H1 (cell line): ENCODE measurements around the gene ARL6IP4. TPM values are rescaled to one million over a fixed set of nuclear protein-coding genes. Genes with fewer than 3 reads are reported as not detected.

ENCODE experiments used
- CTCF ChIA-PET: fragments of 300-600 bp; sonication (Branson Sonifier 250); formaldehyde crosslinking; loops from one replicate; lab custom pipeline; 2021; ENCODE audit not compliant: partially characterized antibody; lab: Charles Lee
- POLR2A ChIA-PET: fragments of 300-600 bp; sonication (Branson Sonifier 250); formaldehyde crosslinking; loops from one replicate; lab custom pipeline; 2021; ENCODE audit warnings: inconsistent platforms; ENCODE audit not compliant: partially characterized antibody; lab: Charles Lee
- DNase-seq, 2 experiments: peaks; one replicate each; pipeline versions ENCODE4 v3.0.0 to v3.0.0-alpha.2; 2010 to 2022; ENCODE audit warnings: low spot score in 2 of 2, low read depth in 1 of 2, mixed read lengths in 1 of 2
- FAIRE-seq: peaks from 2 replicates; lab custom pipeline; 2011; peaks lifted over from hg19 to GRCh38; lab: Jason Lieb, UNC
- H2AFZ ChIP-seq: 2 replicates; pipeline ENCODE4 v1.8.1; 2012; ENCODE audit warnings: low read length, inconsistent platforms
- H2AK5ac ChIP-seq: 2 replicates; pipeline ENCODE4 v1.6.1; 2013; ENCODE audit warnings: low read depth, low read length
- H2BK120ac ChIP-seq: replicated peaks from 2 replicates; pipeline ENCODE3; 2013; ENCODE audit warnings: low read depth, low read length, inconsistent platforms
- H2BK12ac ChIP-seq: 2 replicates; pipeline ENCODE4 v1.6.1; 2013; ENCODE audit warnings: low read depth, low read length
- H2BK15ac ChIP-seq: 2 replicates; pipeline ENCODE4 v1.6.1; 2013; ENCODE audit warnings: low read length
- H2BK20ac ChIP-seq: 2 replicates; pipeline ENCODE4 v1.6.1; 2013; ENCODE audit warnings: low read length
- H2BK5ac ChIP-seq: 2 replicates; pipeline ENCODE4 v1.6.1; 2013; ENCODE audit warnings: low read depth, low read length
- H3K14ac ChIP-seq: 2 replicates; pipeline ENCODE4 v1.6.1; 2013; ENCODE audit warnings: inconsistent platforms; ENCODE audit not compliant: insufficient read length
- H3K18ac ChIP-seq: 2 replicates; pipeline ENCODE4 v1.6.1; 2013; ENCODE audit warnings: low read length; ENCODE audit errors: extremely low read depth
- H3K23ac ChIP-seq: 2 replicates; pipeline ENCODE4 v1.6.1; 2013; ENCODE audit warnings: inconsistent platforms; ENCODE audit not compliant: insufficient read length
- H3K23me2 ChIP-seq: 2 replicates; pipeline ENCODE4 v1.6.1; 2013; ENCODE audit warnings: low read depth, low read length
- H3K27ac ChIP-seq: 2 replicates; pipeline ENCODE4 v1.6.1; 2011; ENCODE audit warnings: low read depth, low read length, inconsistent platforms
- H3K27me3 ChIP-seq, 4 experiments: replicated peaks in 1 of 4; 1 replicate in 1 of 4; 2 replicates in 3 of 4; pipeline versions ENCODE4 v1.6.1 to v1.8.1; 2011 to 2013; ENCODE audit warnings: low read length in 3 of 4, mild to moderate bottlenecking in 3 of 4, inconsistent platforms in 2 of 4, mixed read lengths in 2 of 4, moderate library complexity in 1 of 4; ENCODE audit not compliant: control insufficient read depth in 3 of 4, insufficient read depth in 3 of 4; ENCODE audit errors: extremely low read depth in 1 of 4
- H3K36me3 ChIP-seq, 4 experiments: 2 replicates each; pipeline versions ENCODE4 v1.6.1 to v1.8.1; 2011 to 2013; ENCODE audit warnings: mild to moderate bottlenecking in 4 of 4, low read length in 3 of 4, moderate library complexity in 2 of 4, control low read depth in 1 of 4, inconsistent platforms in 1 of 4; ENCODE audit not compliant: insufficient read depth in 4 of 4, control insufficient read depth in 2 of 4
- H3K4ac ChIP-seq: replicated peaks from 2 replicates; pipeline ENCODE3; 2013; ENCODE audit warnings: low read length, low read depth, mixed read lengths, inconsistent platforms; ENCODE audit not compliant: insufficient read length
- H3K4me1 ChIP-seq, 4 experiments: replicated peaks in 1 of 4; 1 replicate in 1 of 4; 2 replicates in 3 of 4; pipeline versions ENCODE4 v1.6.1 to v1.8.1; 2011 to 2013; ENCODE audit warnings: low read length in 3 of 4, inconsistent platforms in 2 of 4, mixed read lengths in 1 of 4; ENCODE audit not compliant: insufficient read depth in 4 of 4, control insufficient read depth in 3 of 4
- H3K4me2 ChIP-seq, 2 experiments: 2 replicates each; pipeline versions ENCODE4 v1.6.1 to v1.8.1; 2011 to 2013; ENCODE audit warnings: low read depth in 2 of 2, low read length in 2 of 2, control low read depth in 1 of 2, inconsistent platforms in 1 of 2, mild to moderate bottlenecking in 1 of 2; ENCODE audit not compliant: insufficient read depth in 1 of 2
- H3K4me3 ChIP-seq, 4 experiments: fragments of 200-600, 300-600 bp in 1 of 4; sonication (generic), shearing (Covaris generic), sonication (Bioruptor Twin) in 1 of 4; 2 replicates each; pipeline versions ENCODE4 v1.5.1 to v1.8.1; 2011 to 2016; ENCODE audit warnings: low read length in 4 of 4, low read depth in 3 of 4, control low read depth in 2 of 4, inconsistent platforms in 2 of 4, mild to moderate bottlenecking in 2 of 4, mixed read lengths in 1 of 4, moderate library complexity in 1 of 4; ENCODE audit not compliant: insufficient read depth in 2 of 4; ENCODE audit errors: extremely low read depth in 1 of 4
- H3K56ac ChIP-seq: replicated peaks from 2 replicates; pipeline ENCODE3; 2013; ENCODE audit warnings: low read depth, mild to moderate bottlenecking, mixed read lengths, low read length, inconsistent platforms; ENCODE audit not compliant: insufficient read length
- H3K79me1 ChIP-seq: 2 replicates; pipeline ENCODE4 v1.6.1; 2013; ENCODE audit warnings: low read depth, low read length, control low read depth
- H3K79me2 ChIP-seq, 2 experiments: 2 replicates each; pipeline versions ENCODE4 v1.6.1 to v1.8.1; 2012 to 2013; ENCODE audit warnings: low read length in 2 of 2, mild to moderate bottlenecking in 2 of 2, inconsistent platforms in 1 of 2; ENCODE audit not compliant: insufficient read depth in 2 of 2, control insufficient read depth in 1 of 2
- H3K9ac ChIP-seq, 4 experiments: replicated peaks in 1 of 4; 1 replicate in 1 of 4; 2 replicates in 3 of 4; pipeline versions ENCODE4 v1.6.1 to v1.8.1; 2011 to 2013; ENCODE audit warnings: low read depth in 3 of 4, low read length in 3 of 4, control low read depth in 2 of 4, mild to moderate bottlenecking in 2 of 4, moderate library complexity in 2 of 4, inconsistent platforms in 1 of 4; ENCODE audit errors: extremely low read depth in 1 of 4
- H3K9me3 ChIP-seq, 2 experiments: 2 replicates each; pipeline versions ENCODE4 v1.6.1 to v1.8.1; 2012 to 2013; ENCODE audit warnings: mild to moderate bottlenecking in 2 of 2, moderate library complexity in 2 of 2, control low read depth in 1 of 2, inconsistent platforms in 1 of 2, low read depth in 1 of 2, low read length in 1 of 2, mixed read lengths in 1 of 2; ENCODE audit not compliant: insufficient read depth in 2 of 2
- H4K20me1 ChIP-seq, 2 experiments: replicated peaks in 1 of 2; 2 replicates each; pipeline versions ENCODE3 to v1.8.1; 2011 to 2013; ENCODE audit warnings: inconsistent platforms in 2 of 2, low read length in 2 of 2, mild to moderate bottlenecking in 1 of 2; ENCODE audit not compliant: insufficient read depth in 2 of 2, control insufficient read depth in 1 of 2
- H4K5ac ChIP-seq: 2 replicates; pipeline ENCODE4 v1.6.1; 2013; ENCODE audit warnings: low read length, low read depth, mixed read lengths, inconsistent platforms; ENCODE audit not compliant: insufficient read length
- H4K8ac ChIP-seq: 2 replicates; pipeline ENCODE4 v1.8.0; 2013; ENCODE audit warnings: mild to moderate bottlenecking, moderate library complexity, low read length, inconsistent platforms; ENCODE audit not compliant: insufficient read depth; ENCODE audit errors: extremely low read depth
- H4K91ac ChIP-seq: replicated peaks from 2 replicates; pipeline ENCODE3; 2013; ENCODE audit warnings: low read length, mixed read lengths, inconsistent platforms; ENCODE audit not compliant: insufficient read length
- EGR1 ChIP-seq: IDR thresholded peaks from 2 replicates; pipeline ENCODE4 v1.6.1; 2011; ENCODE audit warnings: low read depth, low read length, borderline replicate concordance
- JUN ChIP-seq: IDR thresholded peaks from 2 replicates; pipeline ENCODE4 v1.6.1; 2011; ENCODE audit warnings: low read depth, mild to moderate bottlenecking, improper control_type of control experiment, low read length
- MAFK ChIP-seq: IDR thresholded peaks from 2 replicates; pipeline ENCODE4 v1.6.1; 2012; ENCODE audit warnings: low read depth, mild to moderate bottlenecking, improper control_type of control experiment, low read length
- RNF2 ChIP-seq: fragments of 200-900, 300-1000 bp; sonication (generic); IDR thresholded peaks from 2 replicates; pipeline ENCODE4 v1.7.1; 2016; ENCODE audit warnings: borderline replicate concordance, low read depth, mild to moderate bottlenecking, antibody characterized with exemption, low read length; ENCODE audit not compliant: poor library complexity, severe bottlenecking; ENCODE audit errors: missing control alignments
- SRF ChIP-seq: IDR thresholded peaks from 2 replicates; pipeline ENCODE4 v1.6.1; 2011; ENCODE audit warnings: mild to moderate bottlenecking, low read depth, low read length, moderate library complexity
- TAF1 ChIP-seq: IDR thresholded peaks from 2 replicates; pipeline ENCODE4 v1.6.1; 2011; ENCODE audit warnings: mild to moderate bottlenecking, low read depth, low read length
- ZNF274 ChIP-seq: IDR thresholded peaks from 2 replicates; pipeline ENCODE4 v1.7.0; 2012; ENCODE audit warnings: low read length, borderline replicate concordance; ENCODE audit errors: extremely low read depth
- WGBS, 2 experiments: shearing (Covaris generic) in 1 of 2; methylation state at CpG; one replicate each; pipeline versions ENCODE4 v1.1.6 to v1.1.7; 2013 to 2015; ENCODE audit warnings: low lambda C conversion rate in 2 of 2, mixed read lengths in 2 of 2, inconsistent platforms in 1 of 2, low coverage in 1 of 2, missing lambda C conversion rate in 1 of 2; ENCODE audit not compliant: insufficient replicate concordance in 2 of 2, insufficient coverage in 1 of 2, insufficient read length in 1 of 2; ENCODE audit errors: extremely low coverage in 1 of 2, missing lambda C conversion rate in 1 of 2; 5-methylcytosine and 5-hydroxymethylcytosine counted together
- long read RNA-seq, 2 experiments: library from RNA in 1 of 2; library from capped mRNA in 1 of 2; stranded (forward); transcript quantifications; one replicate each; pipeline ENCODE4 v2.0.0, GENCODE V29; 2021; ENCODE audit warnings: inconsistent platforms in 1 of 2
- polyA minus RNA-seq, 3 experiments: library from RNA; depleted of rRNA, polyadenylated mRNA; stranded (reverse); fragments of >200 nt; gene quantifications; 1 replicate in 2 of 3; 2 replicates in 1 of 3; pipeline ENCODE4 v1.2.3, GENCODE V29; 2011
- polyA plus RNA-seq, 7 experiments: library from polyadenylated mRNA; depleted of rRNA in 3 of 7; stranded (reverse) in 5 of 7; unstranded in 2 of 7; fragments of >200 nt in 5 of 7; fragments of 200-250 nt in 2 of 7; gene quantifications; 1 replicate in 5 of 7; 2 replicates in 1 of 7; 4 replicates in 1 of 7; pipeline versions ENCODE4 v1.2.1 to v1.2.3, GENCODE V29; 2011 to 2013; ENCODE audit warnings: missing spikeins in 2 of 7, mixed read lengths in 2 of 7
- total RNA-seq: library from RNA; stranded (reverse); fragmentation: NEBNext Ultra II Directional; extraction: Animal tissue kit (Norgen Biotek cat#: 25700); gene quantifications from 2 replicates; pipeline ENCODE4 v1.2.1, GENCODE V29; 2021

ARL6IP4 gene
- total RNA-seq = 109 and 115 TPM in 2 replicates
- 76.4 and 97.6 TPM in 2 replicates for polyA plus RNA-seq (2011; rRNA removed)
- polyA plus RNA-seq (2011; cell fraction: cytosol; rRNA removed) = 167 TPM
- 189 TPM for polyA plus RNA-seq (2011; cell fraction: nucleus; rRNA removed)
- 132 to 155 TPM (median 146 TPM) in 4 replicates for polyA plus RNA-seq (2012, experiment 1 of 2)
- 99.7 TPM for polyA plus RNA-seq (2012, experiment 2 of 2)
- polyA plus RNA-seq (2013, experiment 1 of 2) = 111 TPM
- polyA plus RNA-seq (2013, experiment 2 of 2) = 111 TPM
- polyA minus RNA-seq (2011; rRNA and poly(A)+ RNA removed) = 18.1 and 21.2 TPM in 2 replicates
- polyA minus RNA-seq (2011; cell fraction: cytosol; rRNA and poly(A)+ RNA removed) = 44.5 TPM
- 19.1 TPM for polyA minus RNA-seq (2011; cell fraction: nucleus; rRNA and poly(A)+ RNA removed)
- long read RNA-seq, experiment 1, partial matches to known transcripts = 23 of 33 reads
- long read RNA-seq, experiment 1, other reads (novel, unspliced or antisense) = 3 of 33 reads
- long read RNA-seq, experiment 2, partial matches to known transcripts = 6 of 19 reads
- long read RNA-seq, experiment 2, other reads (novel, unspliced or antisense) = 7 of 19 reads

GRCh38 chr12:122980183-122981035, at the start of gene ARL6IP4:
ARL6IP4 (plus strand) TSS chr12:122980681; CDS start chr12:122981140, 459 bp downstream.
- Histone ChIP-seq H3K18ac (peak within 1 kb of the TSS; percentile 71), H4K8ac (peak within 1 kb of the TSS; percentile 95), H3K56ac (peak within 1 kb of the TSS; percentile 47), H3K4ac (peak within 1 kb of the TSS; percentile 48), H4K20me1 (peaks cover 0 to 12% of the 10 kb centered on the region in 2 experiments), H2BK120ac (no peak within 1 kb of the TSS), H3K27ac (peak within 1 kb of the TSS; percentile 47), H2BK20ac (no peak within 1 kb of the TSS), H3K36me3 (peaks cover 0 to 6% (median 1%) of the 10 kb centered on the region in 4 experiments; a peak in 2 of 8 replicates), H4K5ac (peak within 1 kb of the TSS; percentile 28), H2AK5ac (peak within 1 kb of the TSS; percentile 88; the same call in 1 of the 2 replicates), H3K9ac (peak within 1 kb of the TSS; percentile 66 to 88 (median 78)), H2AFZ (peak within 1 kb of the TSS; percentile 42; the same call in 1 of the 2 replicates), H2BK15ac (0 out of 2 replicates have a peak within 1 kb of the TSS, but pooled peaks have one; percentile 16), H3K4me3 (peak within 1 kb of the TSS; percentile 77 to 92 (median 85)), H4K91ac (peak within 1 kb of the TSS; percentile 82), H3K23me2 (peaks cover 20% of the 10 kb centered on the region; the same call in 1 of the 2 replicates), H3K27me3 (no peaks in the 10 kb centered on the region), H2BK5ac (peak within 1 kb of the TSS; percentile 87; the same call in 1 of the 2 replicates), H2BK12ac (0 out of 2 replicates have a peak within 1 kb of the TSS, but pooled peaks have one; percentile 39), H3K79me2 (peaks cover 0 to 11% of the 10 kb centered on the region in 2 experiments; a peak in 1 of 4 replicates), H3K4me2 (peak within 1 kb of the TSS; percentile 90 to 95), H3K79me1 (peaks cover 7% of the 10 kb centered on the region; the same call in 1 of the 2 replicates), H3K23ac (no peak within 1 kb of the TSS), H3K9me3 (no peaks in the 10 kb centered on the region), H3K14ac (no peak within 1 kb of the TSS), H3K4me1 (peaks cover 0 to 20% (median 11%) of the 10 kb centered on the region in 4 experiments; a peak in 6 of 7 replicates)
- FAIRE-seq = no peak
- POLR2A ChIA-PET = interaction anchor here (0.8 to 2.8 kb wide), 16 partner anchors 10 to 252 kb away, joined by 3 to 13 read pairs (median 3); partner anchors contain the start of genes MPHOSPH9 and MTRFR
- CTCF ChIA-PET = interaction anchor here (0.6 to 1.8 kb wide), 6 partner anchors 113 to 490 kb away, joined by 3 to 5 read pairs (median 4); partner anchors contain the start of genes MPHOSPH9 and MTRFR
- DNase-seq = peak in 1 of 2 experiments; percentile 78
- 4% methylated on average over 69 of the region's 96 CpGs; no CpG with 5 or more reads in 1 of the 2 experiments for WGBS, 2 experiments
- no peak for TF ChIP-seq MAFK
- 0 out of 2 replicates have a peak, but pooled peaks have one; percentile 21 for TF ChIP-seq EGR1
- TF ChIP-seq RNF2 = no peak
- no peak for TF ChIP-seq SRF
- TF ChIP-seq JUN = no peak
- no peak for TF ChIP-seq ZNF274
- peak; percentile 70 for TF ChIP-seq TAF1
